ENCODE data around the gene RPEL1. TPM values are rescaled to one million over a fixed set of nuclear protein-coding genes. Genes with fewer than 3 reads are reported as not detected.

Gene RPEL1
- total RNA-seq, 1 donor from 2014 or later = not detected

- TF ChIP-seq CTCF (IDR thresholded peaks at IDR 0.05) = no peak
- H3K36me3 ChIP-seq = no peaks in the 10 kb centered on the region
- H3K27ac ChIP-seq = no peak overlapping the region
- no peaks in the 10 kb centered on the region for H3K4me1 ChIP-seq
- intact Hi-C loops (cut with DNase I) = no loop called here
- no peak overlapping the region for H3K4me3 ChIP-seq
- DNase-seq (no peak), ATAC-seq (no peak)
- no peaks in the 10 kb centered on the region for H3K9me3 ChIP-seq
- H3K27me3 ChIP-seq = peaks cover 62% of the 10 kb centered on the region
These were observed 42.3 kb downstream of the RPEL1 start for GRCh38 chr10:103287992-103288391.

DNA sequence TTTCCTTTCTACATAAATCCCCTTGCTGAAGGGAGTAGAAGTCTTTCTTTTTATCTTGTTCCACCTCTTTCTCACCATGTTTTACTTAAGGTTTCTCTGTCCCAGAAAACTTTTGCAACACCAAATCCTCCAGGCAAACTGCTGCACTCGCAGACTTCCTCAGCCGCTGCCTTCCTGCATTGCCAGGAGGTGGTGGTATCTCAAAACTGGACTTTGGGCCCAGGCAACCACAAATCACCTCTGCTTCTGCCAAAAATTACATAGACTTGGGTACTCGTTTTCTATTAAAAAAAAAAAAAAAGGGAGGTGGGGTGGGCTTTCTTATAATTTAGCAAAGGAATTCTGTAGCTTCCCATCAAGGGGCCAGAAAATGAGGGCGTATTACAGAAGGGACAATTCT, 45.9 kb downstream of the RPEL1 start:
- no peaks in the 10 kb centered on the region for H3K9me3 ChIP-seq
- intact Hi-C loops (cut with DNase I) = no loop called here
- TF ChIP-seq CTCF (IDR thresholded peaks at IDR 0.05) = no peak

DNA sequence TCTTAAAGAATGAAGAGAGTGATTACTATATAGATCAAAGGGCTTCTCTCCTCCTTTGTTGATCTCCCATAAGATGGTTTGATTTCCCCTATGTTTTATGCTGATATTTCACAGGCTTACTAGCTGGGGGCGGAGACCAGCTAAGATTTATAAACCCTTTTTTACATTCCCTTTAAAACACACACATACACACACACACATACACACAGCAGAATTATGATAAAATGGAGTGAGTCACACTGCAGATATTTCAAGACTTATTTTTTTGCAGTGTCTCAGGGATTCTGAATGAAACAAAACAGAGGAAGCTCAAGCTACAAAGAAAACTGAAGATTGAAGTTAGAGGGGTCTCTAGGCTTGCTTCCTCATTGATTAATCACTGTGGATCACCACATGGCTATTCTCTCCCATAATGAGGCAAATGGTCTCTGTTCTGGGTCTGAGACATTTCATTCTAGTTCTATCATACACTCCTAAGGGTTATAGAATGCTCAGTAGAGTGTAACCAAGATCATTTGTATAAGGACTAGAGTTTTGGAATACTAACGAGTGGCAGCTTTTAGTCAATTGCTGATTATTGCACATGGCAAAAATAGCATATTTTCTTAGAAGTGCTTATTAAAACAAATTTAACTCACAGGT, 49.8 kb downstream of the RPEL1 start:
- no peak overlapping the region for H3K27ac ChIP-seq
- no peaks in the 10 kb centered on the region for H3K36me3 ChIP-seq
- peaks cover 5% of the 10 kb centered on the region for H3K27me3 ChIP-seq
- intact Hi-C loops (cut with DNase I) = no loop called here
- DNase-seq (no peak), ATAC-seq (no peak)
- H3K4me3 ChIP-seq = no peak overlapping the region
- TF ChIP-seq CTCF (IDR thresholded peaks at IDR 0.05) = no peak
- no peaks in the 10 kb centered on the region for H3K9me3 ChIP-seq
- no peaks in the 10 kb centered on the region for H3K4me1 ChIP-seq

More for the DNA sequence above, 45.9 kb downstream of the RPEL1 start:
- H3K27ac ChIP-seq = no peak overlapping the region
- H3K27me3 ChIP-seq = peaks cover 33% of the 10 kb centered on the region
- H3K4me1 ChIP-seq = no peaks in the 10 kb centered on the region
- no peak overlapping the region for H3K4me3 ChIP-seq
- ATAC-seq = no peak
- no peaks in the 10 kb centered on the region for H3K36me3 ChIP-seq
- no peak for DNase-seq

Other genes with a start within 250 kb of the RPEL1 start
- 92.7 TPM for gene NT5C2, start 52.6 kb upstream of the RPEL1 start, total RNA-seq
- not detected for gene INA, start 31.3 kb downstream of the RPEL1 start, total RNA-seq
- gene PCGF6, start 105.3 kb downstream of the RPEL1 start, total RNA-seq = 5.5 TPM
- 4.1 TPM for gene TAF5, start 122.1 kb downstream of the RPEL1 start, total RNA-seq
- 206 TPM for gene ATP5MK, start 150.6 kb downstream of the RPEL1 start, total RNA-seq
- gene PDCD11, start 150.7 kb downstream of the RPEL1 start, total RNA-seq = 25.1 TPM
- 29.4 TPM for gene CALHM2, start 206.5 kb downstream of the RPEL1 start, total RNA-seq
- not detected for gene CALHM1, start 213.0 kb downstream of the RPEL1 start, total RNA-seq
- not detected for gene CALHM3, start 233.4 kb downstream of the RPEL1 start, total RNA-seq
- 0.64 TPM for gene NEURL1, start 247.8 kb downstream of the RPEL1 start, total RNA-seq

Data from upper lobe of right lung (tissue), 1 donor.